Measurements from ENCODE around the gene AMOTL1.
A peak's percentile ranks its signal among the peaks of the same experiment; 100 is the strongest.
"Not testable (repeated sequence)": the region's sequence is repeated elsewhere in the genome, so short reads cannot be mapped to it uniquely, and the experiment has no call there.

AMOTL1 gene

GRCh38 chr11:94787801-94788200 is 19.6 kb downstream of the AMOTL1 start:
- no peak overlapping the region for H3K4me3 ChIP-seq (ENCODE audit: low read length)
- no peak for DNase-seq (ENCODE audit: low read depth, low spot score)

- no peak for DNase-seq (ENCODE audit: low read depth, low spot score)
- H3K4me3 ChIP-seq (ENCODE audit: low read length) = no peak overlapping the region
Observed at GRCh38 chr11:94788396-94788795, 20.2 kb downstream of the AMOTL1 start.

GRCh38 chr11:94790197-94790596 is 22.0 kb downstream of the AMOTL1 start:
- peak overlapping the region; percentile 15; the same call in 1 of the 2 replicates for H3K4me3 ChIP-seq (ENCODE audit: low read length)
- peak; percentile 77 for DNase-seq (ENCODE audit: low read depth, low spot score)

- DNase-seq (ENCODE audit: low read depth, low spot score) = no peak
- H3K4me3 ChIP-seq (ENCODE audit: low read length) = no peak overlapping the region
Observed at GRCh38 chr11:94790661-94791180, 22.6 kb downstream of the AMOTL1 start.

- no peak for DNase-seq (ENCODE audit: low read depth, low spot score)
- H3K4me3 ChIP-seq (ENCODE audit: low read length) = no peak overlapping the region
Observed at GRCh38 chr11:94791216-94791889, 23.2 kb downstream of the AMOTL1 start.

- not testable (repeated sequence) for H3K4me3 ChIP-seq (ENCODE audit: low read length); DNase-seq (ENCODE audit: low read depth, low spot score)
Observed at GRCh38 chr11:94791942-94792341, 23.8 kb downstream of the AMOTL1 start.

GRCh38 chr11:94792451-94792850 is 24.3 kb downstream of the AMOTL1 start:
- DNase-seq (ENCODE audit: low read depth, low spot score) = no peak
- H3K4me3 ChIP-seq (ENCODE audit: low read length) = no peak overlapping the region

- no peak overlapping the region for H3K4me3 ChIP-seq (ENCODE audit: low read length)
- DNase-seq (ENCODE audit: low read depth, low spot score) = no peak
Observed at GRCh38 chr11:94793002-94793401, 24.8 kb downstream of the AMOTL1 start.

- no peak for DNase-seq (ENCODE audit: low read depth, low spot score)
- no peak overlapping the region for H3K4me3 ChIP-seq (ENCODE audit: low read length)
Observed at GRCh38 chr11:94793822-94794221, 25.7 kb downstream of the AMOTL1 start.

GRCh38 chr11:94794287-94795168 is 26.4 kb downstream of the AMOTL1 start:
- no peak overlapping the region for H3K4me3 ChIP-seq (ENCODE audit: low read length)
- DNase-seq (ENCODE audit: low read depth, low spot score) = no peak

- DNase-seq (ENCODE audit: low read depth, low spot score) = no peak
- H3K4me3 ChIP-seq (ENCODE audit: low read length) = no peak overlapping the region
Observed at GRCh38 chr11:94795476-94796189, 27.5 kb downstream of the AMOTL1 start.

- H3K4me3 ChIP-seq (ENCODE audit: low read length) = no peak overlapping the region
- no peak for DNase-seq (ENCODE audit: low read depth, low spot score)
Observed at GRCh38 chr11:94796190-94796580, 28.0 kb downstream of the AMOTL1 start.

- no peak for DNase-seq (ENCODE audit: low read depth, low spot score)
- no peak overlapping the region for H3K4me3 ChIP-seq (ENCODE audit: low read length)
Observed at GRCh38 chr11:94796863-94797262, 28.7 kb downstream of the AMOTL1 start.

GRCh38 chr11:94799726-94800125 is 31.6 kb downstream of the AMOTL1 start:
- no peak for DNase-seq (ENCODE audit: low read depth, low spot score)

GRCh38 chr11:94800414-94800813 is 32.3 kb downstream of the AMOTL1 start:
- no peak overlapping the region for H3K4me3 ChIP-seq (ENCODE audit: low read length)
- no peak for DNase-seq (ENCODE audit: low read depth, low spot score)

More at GRCh38 chr11:94799726-94800125, 31.6 kb downstream of the AMOTL1 start:
- no peak overlapping the region for H3K4me3 ChIP-seq (ENCODE audit: low read length)

GRCh38 chr11:94801866-94802460 is 33.8 kb downstream of the AMOTL1 start:
- no peak overlapping the region for H3K4me3 ChIP-seq (ENCODE audit: low read length)
- DNase-seq (ENCODE audit: low read depth, low spot score) = no peak

- DNase-seq (ENCODE audit: low read depth, low spot score) = no peak
- no peak overlapping the region for H3K4me3 ChIP-seq (ENCODE audit: low read length)
Observed at GRCh38 chr11:94802501-94802900, 34.3 kb downstream of the AMOTL1 start.

GRCh38 chr11:94803491-94803890 is 35.3 kb downstream of the AMOTL1 start:
- H3K4me3 ChIP-seq (ENCODE audit: low read length) = no peak overlapping the region
- DNase-seq (ENCODE audit: low read depth, low spot score) = no peak

- no peak overlapping the region for H3K4me3 ChIP-seq (ENCODE audit: low read length)
- no peak for DNase-seq (ENCODE audit: low read depth, low spot score)
Observed at GRCh38 chr11:94804874-94805273, 36.7 kb downstream of the AMOTL1 start.

All from Jurkat, Clone E6-1 (cell line).